Mammary epithelial cell (primary cell): ENCODE data around the gene LLCFC1.

Source experiments
- EZH2 ChIP-seq: IDR thresholded peaks from 2 replicates; pipeline ENCODE4 v1.6.1; 2012; ENCODE audit warnings: low read length, inconsistent platforms, borderline replicate concordance
- TF ChIP-seq, protein P1 (sequence below), 2 donors: IDR thresholded peaks in 1 of 2; conservative IDR thresholded peaks in 1 of 2; 2 replicates each; pipeline ENCODE4 v1.5.1; 2011 to 2012; ENCODE audit warnings: inconsistent platforms in 2 of 2, low read length in 2 of 2, mild to moderate bottlenecking in 2 of 2, control low read depth in 1 of 2, low read depth in 1 of 2; ENCODE audit not compliant: insufficient read depth in 1 of 2; ENCODE audit errors: extremely low read depth in 1 of 2

DNA sequence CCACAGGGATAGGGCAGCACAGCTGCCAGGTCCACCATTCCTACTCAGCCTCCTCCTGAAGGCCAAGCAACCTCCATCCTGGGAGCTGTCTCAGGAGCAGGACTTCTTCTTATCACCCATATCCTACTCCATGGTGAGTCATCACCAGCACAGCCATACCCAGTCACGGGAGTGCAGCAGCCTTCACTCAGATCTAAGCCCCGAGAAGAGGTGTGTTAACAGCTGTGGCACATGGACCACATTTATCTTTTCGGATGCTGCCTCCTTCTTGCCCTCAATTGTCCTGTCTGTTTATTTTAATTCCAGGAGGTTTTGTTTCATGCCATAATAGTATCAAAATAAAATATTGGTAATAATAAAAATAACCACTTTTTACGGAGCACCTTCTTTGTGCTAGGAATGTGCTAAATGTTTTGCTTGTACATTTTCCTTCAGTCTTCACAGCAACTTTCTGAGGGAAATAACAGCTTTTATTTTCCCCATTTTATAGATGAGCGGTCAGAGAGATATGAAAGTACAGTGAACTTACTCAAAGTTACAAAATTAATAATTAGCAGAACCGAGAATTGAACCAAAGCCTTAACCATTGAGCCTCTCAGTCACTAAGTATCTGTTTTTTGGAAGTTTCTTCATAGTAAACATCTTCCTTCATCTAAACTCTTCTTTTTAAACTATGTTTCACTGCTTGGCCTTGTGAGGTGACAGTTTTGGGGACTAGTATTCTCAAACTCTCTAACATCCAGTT, 25.4 kb downstream of the LLCFC1 start:
- no peak for TF ChIP-seq EZH2
- TF ChIP-seq, protein P1, sequence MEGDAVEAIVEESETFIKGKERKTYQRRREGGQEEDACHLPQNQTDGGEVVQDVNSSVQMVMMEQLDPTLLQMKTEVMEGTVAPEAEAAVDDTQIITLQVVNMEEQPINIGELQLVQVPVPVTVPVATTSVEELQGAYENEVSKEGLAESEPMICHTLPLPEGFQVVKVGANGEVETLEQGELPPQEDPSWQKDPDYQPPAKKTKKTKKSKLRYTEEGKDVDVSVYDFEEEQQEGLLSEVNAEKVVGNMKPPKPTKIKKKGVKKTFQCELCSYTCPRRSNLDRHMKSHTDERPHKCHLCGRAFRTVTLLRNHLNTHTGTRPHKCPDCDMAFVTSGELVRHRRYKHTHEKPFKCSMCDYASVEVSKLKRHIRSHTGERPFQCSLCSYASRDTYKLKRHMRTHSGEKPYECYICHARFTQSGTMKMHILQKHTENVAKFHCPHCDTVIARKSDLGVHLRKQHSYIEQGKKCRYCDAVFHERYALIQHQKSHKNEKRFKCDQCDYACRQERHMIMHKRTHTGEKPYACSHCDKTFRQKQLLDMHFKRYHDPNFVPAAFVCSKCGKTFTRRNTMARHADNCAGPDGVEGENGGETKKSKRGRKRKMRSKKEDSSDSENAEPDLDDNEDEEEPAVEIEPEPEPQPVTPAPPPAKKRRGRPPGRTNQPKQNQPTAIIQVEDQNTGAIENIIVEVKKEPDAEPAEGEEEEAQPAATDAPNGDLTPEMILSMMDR (conservative IDR thresholded peaks at IDR 0.05 in 1 of 2, IDR thresholded peaks at IDR 0.05 in 1 of 2; ENCODE audit: extremely low read depth in 1 of 2, insufficient read depth in 1 of 2, low read depth in 1 of 2, low read length in 2 of 2): no peak
